Breast epithelium (tissue), 3 donors: ENCODE measurements around the gene IGLL1.
"Not testable (repeated sequence)": the region's sequence is repeated elsewhere in the genome, so short reads cannot be mapped to it uniquely, and the experiment has no call there.

Experiments
- POLR2A ChIP-seq: fragments of 450-650 bp; IDR thresholded peaks from one replicate; pipeline ENCODE4 v1.6.1; 2016; ENCODE audit warnings: antibody characterized with exemption, mild to moderate bottlenecking, moderate library complexity
- POLR2AphosphoS5 ChIP-seq, 3 donors: sonication (generic); formaldehyde crosslinking; IDR thresholded peaks; one replicate each; pipeline ENCODE4 v1.6.1; 2017; ENCODE audit warnings: antibody characterized with exemption in 3 of 3
- TF ChIP-seq, protein P1 (sequence below), 3 donors: fragments of 450-650 bp; IDR thresholded peaks; one replicate each; pipeline ENCODE4 v1.5.1; 2016 to 2017; ENCODE audit warnings: antibody characterized with exemption in 3 of 3, mild to moderate bottlenecking in 3 of 3, moderate library complexity in 3 of 3

DNA sequence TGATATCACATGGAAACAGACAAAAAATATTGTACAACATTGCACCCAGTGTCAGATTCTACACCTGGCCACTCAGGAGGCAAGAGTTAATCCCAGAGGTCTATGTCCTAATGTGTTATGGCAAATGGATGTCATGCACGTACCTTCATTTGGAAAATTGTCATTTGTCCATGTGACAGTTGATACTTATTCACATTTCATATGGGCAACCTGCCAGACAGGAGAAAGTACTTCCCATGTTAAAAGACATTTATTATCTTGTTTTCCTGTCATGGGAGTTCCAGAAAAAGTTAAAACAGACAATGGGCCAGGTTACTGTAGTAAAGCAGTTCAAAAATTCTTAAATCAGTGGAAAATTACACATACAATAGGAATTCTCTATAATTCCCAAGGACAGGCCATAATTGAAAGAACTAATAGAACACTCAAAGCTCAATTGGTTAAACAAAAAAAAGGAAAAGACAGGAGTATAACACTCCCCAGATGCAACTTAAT, 36.5 kb downstream of the IGLL1 start:
- not testable (repeated sequence) for TF ChIP-seq POLR2A; POLR2AphosphoS5 (IDR thresholded peaks at IDR 0.05)
- TF ChIP-seq, protein P1, sequence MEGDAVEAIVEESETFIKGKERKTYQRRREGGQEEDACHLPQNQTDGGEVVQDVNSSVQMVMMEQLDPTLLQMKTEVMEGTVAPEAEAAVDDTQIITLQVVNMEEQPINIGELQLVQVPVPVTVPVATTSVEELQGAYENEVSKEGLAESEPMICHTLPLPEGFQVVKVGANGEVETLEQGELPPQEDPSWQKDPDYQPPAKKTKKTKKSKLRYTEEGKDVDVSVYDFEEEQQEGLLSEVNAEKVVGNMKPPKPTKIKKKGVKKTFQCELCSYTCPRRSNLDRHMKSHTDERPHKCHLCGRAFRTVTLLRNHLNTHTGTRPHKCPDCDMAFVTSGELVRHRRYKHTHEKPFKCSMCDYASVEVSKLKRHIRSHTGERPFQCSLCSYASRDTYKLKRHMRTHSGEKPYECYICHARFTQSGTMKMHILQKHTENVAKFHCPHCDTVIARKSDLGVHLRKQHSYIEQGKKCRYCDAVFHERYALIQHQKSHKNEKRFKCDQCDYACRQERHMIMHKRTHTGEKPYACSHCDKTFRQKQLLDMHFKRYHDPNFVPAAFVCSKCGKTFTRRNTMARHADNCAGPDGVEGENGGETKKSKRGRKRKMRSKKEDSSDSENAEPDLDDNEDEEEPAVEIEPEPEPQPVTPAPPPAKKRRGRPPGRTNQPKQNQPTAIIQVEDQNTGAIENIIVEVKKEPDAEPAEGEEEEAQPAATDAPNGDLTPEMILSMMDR (IDR thresholded peaks at IDR 0.05) = not testable (repeated sequence)
